ENCODE results near the gene BFSP2. TPM values are rescaled to one million over a fixed set of nuclear protein-coding genes. Genes with fewer than 3 reads are reported as not detected.
A peak's percentile ranks its signal among the peaks of the same experiment; 100 is the strongest.

BFSP2 gene
- total RNA-seq, 1 donor from 2014 or later: not detected

DNA sequence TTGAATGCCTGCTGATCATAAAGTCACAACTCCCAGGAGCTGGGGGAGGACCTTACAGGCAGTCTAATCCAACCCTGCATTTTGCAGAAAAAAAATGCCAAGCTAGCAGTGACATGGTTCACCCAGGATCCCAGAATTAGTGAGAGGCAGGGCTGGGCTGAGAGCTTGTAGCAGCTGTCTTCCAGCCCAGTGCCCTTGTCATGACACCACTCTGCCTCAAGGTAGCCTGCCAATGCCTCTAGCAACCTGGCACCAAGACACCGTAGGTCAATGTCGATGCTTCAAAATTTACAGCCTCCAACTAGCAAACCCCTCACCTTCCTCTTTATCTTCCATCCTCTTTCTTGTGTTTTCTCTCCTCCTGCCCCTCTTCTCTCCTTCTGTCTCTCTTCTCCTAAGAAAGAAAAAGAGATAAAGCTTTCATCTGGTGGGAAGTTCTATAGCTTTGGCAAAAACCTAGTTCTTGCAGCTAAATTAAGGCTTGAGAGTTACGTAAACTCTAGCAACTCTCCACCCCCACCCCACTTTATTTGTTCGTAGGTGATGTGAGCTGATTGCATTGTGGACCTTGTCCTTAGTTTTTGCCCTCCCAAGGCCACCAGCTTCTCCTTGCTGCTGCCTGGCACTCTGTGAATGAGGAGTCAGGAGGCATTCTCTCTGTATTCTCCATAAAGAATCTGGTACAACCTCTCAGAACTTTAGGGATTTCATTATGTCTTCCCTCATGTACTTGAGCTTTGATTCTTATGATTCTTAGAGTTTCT is 18.3 kb upstream of the BFSP2 start:
- Mint-ChIP-seq H3K4me3 (no peak overlapping the region), H3K4me1 (peaks cover 12% of the 10 kb centered on the region), H3K27me3 (ENCODE audit: low read depth) (no peaks in the 10 kb centered on the region), H3K27ac (ENCODE audit: unreplicated experiment) (peak overlapping the region; percentile 9), H3K9me3 (no peaks in the 10 kb centered on the region), H3K36me3 (ENCODE audit: low read depth) (no peaks in the 10 kb centered on the region)
- TF ChIP-seq, protein P1, sequence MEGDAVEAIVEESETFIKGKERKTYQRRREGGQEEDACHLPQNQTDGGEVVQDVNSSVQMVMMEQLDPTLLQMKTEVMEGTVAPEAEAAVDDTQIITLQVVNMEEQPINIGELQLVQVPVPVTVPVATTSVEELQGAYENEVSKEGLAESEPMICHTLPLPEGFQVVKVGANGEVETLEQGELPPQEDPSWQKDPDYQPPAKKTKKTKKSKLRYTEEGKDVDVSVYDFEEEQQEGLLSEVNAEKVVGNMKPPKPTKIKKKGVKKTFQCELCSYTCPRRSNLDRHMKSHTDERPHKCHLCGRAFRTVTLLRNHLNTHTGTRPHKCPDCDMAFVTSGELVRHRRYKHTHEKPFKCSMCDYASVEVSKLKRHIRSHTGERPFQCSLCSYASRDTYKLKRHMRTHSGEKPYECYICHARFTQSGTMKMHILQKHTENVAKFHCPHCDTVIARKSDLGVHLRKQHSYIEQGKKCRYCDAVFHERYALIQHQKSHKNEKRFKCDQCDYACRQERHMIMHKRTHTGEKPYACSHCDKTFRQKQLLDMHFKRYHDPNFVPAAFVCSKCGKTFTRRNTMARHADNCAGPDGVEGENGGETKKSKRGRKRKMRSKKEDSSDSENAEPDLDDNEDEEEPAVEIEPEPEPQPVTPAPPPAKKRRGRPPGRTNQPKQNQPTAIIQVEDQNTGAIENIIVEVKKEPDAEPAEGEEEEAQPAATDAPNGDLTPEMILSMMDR (conservative IDR thresholded peaks at IDR 0.05): no peak
- no peak for DNase-seq (ENCODE audit: low read depth, low spot score)

DNA sequence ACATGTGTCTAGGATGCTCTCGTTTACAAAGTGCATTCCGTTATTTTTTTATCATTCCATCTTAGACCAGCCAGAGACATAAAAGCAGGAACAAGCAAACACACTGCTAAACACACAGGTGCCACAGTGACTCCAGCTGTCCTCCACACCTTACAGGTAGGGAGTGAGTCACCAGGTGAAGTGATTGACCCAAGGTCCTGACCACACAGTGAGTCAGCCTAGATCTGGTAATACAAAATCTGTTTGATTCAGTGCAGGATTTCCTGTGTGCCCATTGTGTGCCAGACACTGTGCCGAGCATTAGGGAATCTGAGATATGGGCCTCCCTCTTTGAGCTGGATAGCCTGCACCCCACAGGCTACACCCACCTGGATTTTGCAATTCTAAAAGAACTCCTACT is 16.7 kb upstream of the BFSP2 start:
- no peaks in the 10 kb centered on the region for H3K27me3 Mint-ChIP-seq (ENCODE audit: low read depth)
- H3K4me1 Mint-ChIP-seq: peaks cover 7% of the 10 kb centered on the region
- DNase-seq (ENCODE audit: low read depth, low spot score): no peak
- no peaks in the 10 kb centered on the region for H3K9me3 Mint-ChIP-seq
- no peak overlapping the region for H3K4me3 Mint-ChIP-seq
- TF ChIP-seq, protein P1 (conservative IDR thresholded peaks at IDR 0.05): no peak
- H3K36me3 Mint-ChIP-seq (ENCODE audit: low read depth): no peaks in the 10 kb centered on the region
- H3K27ac Mint-ChIP-seq (ENCODE audit: unreplicated experiment): no peak overlapping the region

GRCh38 chr3:133383741-133384140 is 16.1 kb upstream of the BFSP2 start:
- Mint-ChIP-seq H3K27ac (ENCODE audit: unreplicated experiment) (no peak overlapping the region), H3K4me1 (peaks cover 7% of the 10 kb centered on the region), H3K36me3 (ENCODE audit: low read depth) (no peaks in the 10 kb centered on the region), H3K4me3 (no peak overlapping the region), H3K9me3 (no peaks in the 10 kb centered on the region), H3K27me3 (ENCODE audit: low read depth) (no peaks in the 10 kb centered on the region)
- DNase-seq (ENCODE audit: low read depth, low spot score): no peak
- TF ChIP-seq, protein P1 (conservative IDR thresholded peaks at IDR 0.05): no peak

DNA sequence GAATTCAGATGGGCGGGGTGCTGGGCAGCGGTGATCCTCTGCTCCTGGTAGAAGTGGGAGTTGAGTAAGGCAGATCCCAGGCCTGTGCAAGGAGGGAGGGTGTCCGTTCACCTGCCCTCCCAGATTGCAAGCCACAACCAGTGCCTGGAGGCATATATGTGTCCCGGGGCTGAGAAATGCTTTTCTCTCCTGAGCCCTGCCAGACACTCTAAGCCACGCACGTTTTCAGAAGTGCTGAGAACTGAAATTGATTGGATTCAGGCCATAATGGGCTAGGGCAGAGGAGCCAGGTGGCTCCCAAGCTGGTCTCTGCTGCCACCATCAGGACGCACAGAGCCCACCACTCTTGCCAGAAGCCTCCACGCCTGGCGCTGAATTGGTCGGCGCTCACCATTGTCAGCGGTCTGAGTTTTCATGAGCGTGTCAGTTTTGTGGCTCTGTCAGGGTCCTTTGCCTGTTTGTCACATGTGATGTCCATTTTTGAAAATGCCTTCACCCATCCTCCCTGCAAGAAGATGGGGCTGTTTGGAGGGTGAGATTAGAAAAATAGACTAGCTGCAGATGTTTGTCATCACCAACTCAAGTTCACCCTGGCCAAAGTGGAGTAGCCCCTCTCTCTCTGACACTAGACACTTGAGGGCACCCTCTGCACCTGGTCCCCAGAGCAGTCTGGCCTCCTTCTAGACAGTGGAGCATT is 15.4 kb upstream of the BFSP2 start:
- H3K4me3 Mint-ChIP-seq: no peak overlapping the region

DNA sequence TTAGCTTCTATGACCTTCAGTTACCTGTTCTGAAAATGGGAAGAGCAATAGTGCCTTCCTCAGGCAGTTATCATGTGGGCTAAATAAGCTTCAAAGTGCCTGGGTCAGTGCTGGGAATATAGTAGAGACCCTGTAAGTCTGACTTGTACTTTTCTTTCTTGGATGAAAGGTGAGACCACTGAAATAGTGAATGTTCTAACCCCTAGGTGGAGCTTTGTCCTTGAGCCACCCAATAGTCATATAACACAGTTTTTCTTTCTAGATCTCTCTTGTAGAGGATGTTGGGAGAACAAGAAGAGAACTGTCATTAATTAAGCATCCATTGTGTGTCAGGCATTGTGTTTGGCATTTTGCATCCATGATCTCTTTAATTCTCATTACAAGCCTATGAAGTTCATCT is 13.0 kb upstream of the BFSP2 start:
- Mint-ChIP-seq H3K27me3 (ENCODE audit: low read depth) (no peaks in the 10 kb centered on the region), H3K36me3 (ENCODE audit: low read depth) (no peaks in the 10 kb centered on the region), H3K4me1 (peaks cover 7% of the 10 kb centered on the region), H3K27ac (ENCODE audit: unreplicated experiment) (no peak overlapping the region), H3K4me3 (no peak overlapping the region), H3K9me3 (no peaks in the 10 kb centered on the region)
- TF ChIP-seq, protein P1 (conservative IDR thresholded peaks at IDR 0.05): no peak
- DNase-seq (ENCODE audit: low read depth, low spot score): no peak

More for the DNA sequence above, 15.4 kb upstream of the BFSP2 start:
- TF ChIP-seq, protein P1 (conservative IDR thresholded peaks at IDR 0.05): peak; percentile 91
- Mint-ChIP-seq H3K36me3 (ENCODE audit: low read depth) (no peaks in the 10 kb centered on the region), H3K27ac (ENCODE audit: unreplicated experiment) (peak overlapping the region; percentile 59), H3K9me3 (no peaks in the 10 kb centered on the region), H3K27me3 (ENCODE audit: low read depth) (no peaks in the 10 kb centered on the region), H3K4me1 (peaks cover 7% of the 10 kb centered on the region)
- DNase-seq (ENCODE audit: low read depth, low spot score): peak; percentile 63
